ENCODE measurements around the gene CCDC122. TPM values are rescaled to one million over a fixed set of nuclear protein-coding genes. Genes with fewer than 3 reads are reported as not detected.

The CCDC122 gene
- polyA plus RNA-seq, 2 of the 4 experiments (the other 2 are of a cell fraction), result 2.6 to 4.3 TPM

DNA sequence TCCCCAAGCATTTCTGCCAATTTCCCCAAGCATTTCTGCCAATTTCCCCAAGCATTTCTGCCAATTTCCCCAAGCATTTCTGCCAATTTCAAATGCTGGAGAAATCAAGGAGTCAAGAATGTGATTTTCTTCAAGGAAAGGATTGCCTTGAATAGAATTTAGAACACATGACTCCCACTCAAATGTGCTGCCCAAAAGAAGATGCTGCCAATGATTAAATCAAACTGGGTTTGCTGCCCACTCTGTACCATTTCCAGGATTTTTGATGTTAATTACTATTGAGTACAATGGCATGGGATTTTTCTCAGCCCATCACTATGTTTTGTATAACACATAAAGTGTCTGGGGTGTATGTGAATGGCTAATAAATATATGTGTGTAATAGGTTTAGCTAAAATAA, 70.9 kb downstream of the CCDC122 start:
- H3K4me3 ChIP-seq, result no peak overlapping the region
- no peak for FAIRE-seq
- no peak overlapping the region for H3K4me2 ChIP-seq
- no peak for DNase-seq (ENCODE audit: low read depth in 1 of 2, low spot score in 1 of 2)
- CTCF ChIA-PET, result no interaction called here
- no peaks in the 10 kb centered on the region for H3K9me3 ChIP-seq
- peaks cover 8% of the 10 kb centered on the region; the same call in 2 of the 3 replicates for H3K4me1 ChIP-seq
- TF ChIP-seq CBX2 (IDR thresholded peaks at IDR 0.05; ENCODE audit: borderline replicate concordance, low read depth) (no peak), MYC (IDR thresholded peaks at IDR 0.05; ENCODE audit: borderline replicate concordance, low read length) (no peak), NPAS2 (CRISPR knock-in tag; IDR thresholded peaks at IDR 0.05; ENCODE audit: borderline replicate concordance) (no peak), CBX8 (IDR thresholded peaks at IDR 0.05) (no peak), SMC3 (IDR thresholded peaks at IDR 0.05) (no peak), EHF (CRISPR knock-in tag; IDR thresholded peaks at IDR 0.05) (no peak), MAFK (IDR thresholded peaks at IDR 0.05; ENCODE audit: partially characterized antibody) (no peak), FOXS1 (CRISPR knock-in tag; IDR thresholded peaks at IDR 0.05) (no peak)
- TF ChIP-seq, protein P1, sequence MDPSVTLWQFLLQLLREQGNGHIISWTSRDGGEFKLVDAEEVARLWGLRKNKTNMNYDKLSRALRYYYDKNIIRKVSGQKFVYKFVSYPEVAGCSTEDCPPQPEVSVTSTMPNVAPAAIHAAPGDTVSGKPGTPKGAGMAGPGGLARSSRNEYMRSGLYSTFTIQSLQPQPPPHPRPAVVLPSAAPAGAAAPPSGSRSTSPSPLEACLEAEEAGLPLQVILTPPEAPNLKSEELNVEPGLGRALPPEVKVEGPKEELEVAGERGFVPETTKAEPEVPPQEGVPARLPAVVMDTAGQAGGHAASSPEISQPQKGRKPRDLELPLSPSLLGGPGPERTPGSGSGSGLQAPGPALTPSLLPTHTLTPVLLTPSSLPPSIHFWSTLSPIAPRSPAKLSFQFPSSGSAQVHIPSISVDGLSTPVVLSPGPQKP (IDR thresholded peaks at IDR 0.05; ENCODE audit: low read depth, low read length), result no peak
- TF ChIP-seq, protein P2, sequence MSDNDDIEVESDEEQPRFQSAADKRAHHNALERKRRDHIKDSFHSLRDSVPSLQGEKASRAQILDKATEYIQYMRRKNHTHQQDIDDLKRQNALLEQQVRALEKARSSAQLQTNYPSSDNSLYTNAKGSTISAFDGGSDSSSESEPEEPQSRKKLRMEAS (IDR thresholded peaks at IDR 0.05), result no peak
- TF ChIP-seq, protein P3, sequence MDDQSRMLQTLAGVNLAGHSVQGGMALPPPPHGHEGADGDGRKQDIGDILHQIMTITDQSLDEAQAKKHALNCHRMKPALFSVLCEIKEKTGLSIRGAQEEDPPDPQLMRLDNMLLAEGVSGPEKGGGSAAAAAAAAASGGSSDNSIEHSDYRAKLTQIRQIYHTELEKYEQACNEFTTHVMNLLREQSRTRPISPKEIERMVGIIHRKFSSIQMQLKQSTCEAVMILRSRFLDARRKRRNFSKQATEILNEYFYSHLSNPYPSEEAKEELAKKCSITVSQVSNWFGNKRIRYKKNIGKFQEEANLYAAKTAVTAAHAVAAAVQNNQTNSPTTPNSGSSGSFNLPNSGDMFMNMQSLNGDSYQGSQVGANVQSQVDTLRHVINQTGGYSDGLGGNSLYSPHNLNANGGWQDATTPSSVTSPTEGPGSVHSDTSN (IDR thresholded peaks at IDR 0.05), result no peak
- H3K27ac ChIP-seq, result no peak overlapping the region
- no peak for ATAC-seq
- POLR2A ChIA-PET, result no interaction called here

DNA sequence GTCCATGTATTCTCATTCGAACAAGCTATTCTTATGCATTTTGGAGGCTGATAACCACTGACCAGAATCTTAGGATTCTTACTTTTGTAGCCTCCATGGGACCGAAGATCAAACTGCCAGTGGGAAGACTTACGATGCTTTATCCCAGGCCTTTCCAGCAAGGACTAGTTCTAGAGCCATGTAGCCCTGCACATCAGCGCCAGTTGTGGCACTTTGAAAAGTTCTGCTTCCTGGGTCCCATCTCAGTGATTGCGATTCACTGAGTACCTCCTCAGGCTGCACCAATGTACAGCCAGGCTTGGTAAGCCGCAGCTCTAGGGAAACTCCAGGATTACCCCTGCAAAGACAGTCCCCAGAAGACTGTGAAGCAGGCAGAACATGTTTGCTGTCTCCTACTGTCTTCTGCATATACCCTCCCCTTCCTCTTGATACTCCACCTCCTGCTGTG, 73.8 kb downstream of the CCDC122 start:
- Histone ChIP-seq H3K4me2 (peak overlapping the region; percentile 70), H3K9me3 (no peaks in the 10 kb centered on the region), H3K4me1 (peaks cover 8% of the 10 kb centered on the region; the same call in 2 of the 3 replicates), H3K27ac (peak overlapping the region; percentile 73 to 78), H3K4me3 (no peak overlapping the region)
- TF ChIP-seq JUN (IDR thresholded peaks at IDR 0.05) (peak in 1 of 2 experiments; percentile 43; a peak in 2 of 5 replicates), MAFK (IDR thresholded peaks at IDR 0.05; ENCODE audit: partially characterized antibody) (no peak)
- FAIRE-seq (no peak), ATAC-seq (peak; percentile 70 to 82), DNase-seq (ENCODE audit: low read depth in 1 of 2, low spot score in 1 of 2) (peak; percentile 11 to 65)
- POLR2A ChIA-PET, result interaction anchor here (0.7 to 2.0 kb wide), 5 partner anchors 9 to 720 kb away, joined by 3 to 11 read pairs (median 4); partner anchors contain the start of gene LACC1
- WGBS (ENCODE audit: missing lambda C conversion rate), result 7% methylated on average over 3 of the region's 6 CpGs
- CTCF ChIA-PET, result interaction anchor here (1.0 to 3.6 kb wide), 11 partner anchors 7 to 1146 kb away, joined by 3 to 21 read pairs (median 5); partner anchors contain the start of gene ENOX1

DNA sequence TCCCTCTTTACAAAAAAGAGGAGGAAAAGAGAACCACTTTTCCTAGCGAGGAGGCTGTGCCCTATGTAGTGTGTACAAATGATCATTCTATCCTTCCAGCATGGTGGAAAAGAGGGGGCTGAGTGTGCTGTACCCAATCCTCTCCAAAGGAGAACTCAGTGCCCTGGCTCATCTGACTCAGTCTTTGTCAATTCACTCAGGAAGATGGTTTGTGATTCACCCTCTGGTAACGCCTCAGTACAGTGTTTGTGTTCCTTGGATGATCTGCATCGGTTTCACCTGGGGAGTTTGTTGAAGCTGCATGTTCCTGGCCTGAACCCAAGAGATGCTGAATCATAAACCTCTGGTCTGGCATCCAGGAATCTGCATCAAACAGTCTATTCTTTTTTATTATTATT, 74.5 kb downstream of the CCDC122 start:
- Histone ChIP-seq H3K4me3 (peak overlapping the region; percentile 24; the same call in 1 of the 3 replicates), H3K4me1 (peaks cover 8% of the 10 kb centered on the region; the same call in 2 of the 3 replicates), H3K9me3 (no peaks in the 10 kb centered on the region), H3K4me2 (peak overlapping the region; percentile 80), H3K27ac (peak overlapping the region; percentile 68 to 81; a peak in 5 of 6 replicates)
- WGBS (ENCODE audit: missing lambda C conversion rate), result 0% methylated on average over 3 of the region's 3 CpGs
- POLR2A ChIA-PET, result interaction anchor here (0.7 to 2.0 kb wide), 6 partner anchors 10 to 720 kb away, joined by 3 to 11 read pairs (median 4); partner anchors contain the start of gene LACC1
- peak; percentile 55 to 78 for DNase-seq (ENCODE audit: low read depth in 1 of 2, low spot score in 1 of 2)
- ATAC-seq, result peak; percentile 97 to 98
- no peak for FAIRE-seq
- CTCF ChIA-PET, result interaction anchor here (0.7 to 3.6 kb wide), 20 partner anchors 8 to 1146 kb away, joined by 3 to 21 read pairs (median 4); partner anchors contain the start of gene ENOX1
- no peak for TF ChIP-seq POLR2AphosphoS2 (conservative IDR thresholded peaks at IDR 0.05; ENCODE audit: low read length)
- TF ChIP-seq CEBPB (IDR thresholded peaks at IDR 0.05), result no peak
- no peak for TF ChIP-seq EP300 (IDR thresholded peaks at IDR 0.05)
- TF ChIP-seq, protein P2 (IDR thresholded peaks at IDR 0.05), result peak; percentile 40; the same call in 1 of the 2 replicates
- no peak for TF ChIP-seq RNF2 (IDR thresholded peaks at IDR 0.05; ENCODE audit: borderline replicate concordance, low read depth)
- TF ChIP-seq CHD4 (IDR thresholded peaks at IDR 0.05; ENCODE audit: borderline replicate concordance), result no peak
- TF ChIP-seq MYC (IDR thresholded peaks at IDR 0.05; ENCODE audit: borderline replicate concordance, low read length), result no peak
- TF ChIP-seq, protein P4, sequence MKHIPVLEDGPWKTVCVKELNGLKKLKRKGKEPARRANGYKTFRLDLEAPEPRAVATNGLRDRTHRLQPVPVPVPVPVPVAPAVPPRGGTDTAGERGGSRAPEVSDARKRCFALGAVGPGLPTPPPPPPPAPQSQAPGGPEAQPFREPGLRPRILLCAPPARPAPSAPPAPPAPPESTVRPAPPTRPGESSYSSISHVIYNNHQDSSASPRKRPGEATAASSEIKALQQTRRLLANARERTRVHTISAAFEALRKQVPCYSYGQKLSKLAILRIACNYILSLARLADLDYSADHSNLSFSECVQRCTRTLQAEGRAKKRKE (CRISPR knock-in tag; IDR thresholded peaks at IDR 0.05; ENCODE audit: low read depth), result no peak
- no peak for TF ChIP-seq RCOR1 (IDR thresholded peaks at IDR 0.05; ENCODE audit: low read depth, low read length)
- no peak for TF ChIP-seq KDM5A (IDR thresholded peaks at IDR 0.05)
- TF ChIP-seq BHLHE40 (IDR thresholded peaks at IDR 0.05; ENCODE audit: low read depth, low read length), result no peak
- no peak for TF ChIP-seq POLR2A (IDR thresholded peaks at IDR 0.05; ENCODE audit: low read length)
- no peak for TF ChIP-seq HEYL (CRISPR knock-in tag; IDR thresholded peaks at IDR 0.05)
- TF ChIP-seq, protein P3 (IDR thresholded peaks at IDR 0.05), result no peak
- TF ChIP-seq, protein P5, sequence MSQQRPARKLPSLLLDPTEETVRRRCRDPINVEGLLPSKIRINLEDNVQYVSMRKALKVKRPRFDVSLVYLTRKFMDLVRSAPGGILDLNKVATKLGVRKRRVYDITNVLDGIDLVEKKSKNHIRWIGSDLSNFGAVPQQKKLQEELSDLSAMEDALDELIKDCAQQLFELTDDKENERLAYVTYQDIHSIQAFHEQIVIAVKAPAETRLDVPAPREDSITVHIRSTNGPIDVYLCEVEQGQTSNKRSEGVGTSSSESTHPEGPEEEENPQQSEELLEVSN (IDR thresholded peaks at IDR 0.05; ENCODE audit: borderline replicate concordance, low read depth), result no peak
- TF ChIP-seq, protein P6, sequence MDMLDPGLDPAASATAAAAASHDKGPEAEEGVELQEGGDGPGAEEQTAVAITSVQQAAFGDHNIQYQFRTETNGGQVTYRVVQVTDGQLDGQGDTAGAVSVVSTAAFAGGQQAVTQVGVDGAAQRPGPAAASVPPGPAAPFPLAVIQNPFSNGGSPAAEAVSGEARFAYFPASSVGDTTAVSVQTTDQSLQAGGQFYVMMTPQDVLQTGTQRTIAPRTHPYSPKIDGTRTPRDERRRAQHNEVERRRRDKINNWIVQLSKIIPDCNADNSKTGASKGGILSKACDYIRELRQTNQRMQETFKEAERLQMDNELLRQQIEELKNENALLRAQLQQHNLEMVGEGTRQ (IDR thresholded peaks at IDR 0.05), result no peak
- TF ChIP-seq CBX8 (IDR thresholded peaks at IDR 0.05), result no peak
- TF ChIP-seq HOXB5 (CRISPR knock-in tag; IDR thresholded peaks at IDR 0.05), result no peak
- TF ChIP-seq MAFK (IDR thresholded peaks at IDR 0.05; ENCODE audit: partially characterized antibody), result no peak
- no peak for TF ChIP-seq ZSCAN20 (CRISPR knock-in tag; IDR thresholded peaks at IDR 0.05)
- TF ChIP-seq NR3C1 (IDR thresholded peaks at IDR 0.05), result no peak

Measured in A549 (cell line).